Panc1 (cell line): ENCODE data around the gene TCTN3. TPM values are rescaled to one million over a fixed set of nuclear protein-coding genes. Genes with fewer than 3 reads are reported as not detected.

Experiments
- ATAC-seq: fragments of 200-7000 bp; cut with Tn5 transposase; 2 replicates; pipeline ENCODE4 v1.9.1; 2020; ENCODE audit warnings: mild to moderate bottlenecking, moderate library complexity
- BruUV-seq: library from RNA; stranded (reverse); fragments of 400-500 nt; replicated peaks from 2 replicates; lab custom pipeline; 2021; lab: Mats Ljungman, UMichigan
- CTCF ChIA-PET: fragments of 300-600 bp; sonication (Branson Sonifier 250); formaldehyde crosslinking; loops from one replicate; lab custom pipeline; 2022; ENCODE audit warnings: antibody characterized with exemption; lab: Charles Lee
- POLR2A ChIA-PET: fragments of 300-600 bp; sonication (Branson Sonifier 250); formaldehyde crosslinking; loops from one replicate; lab custom pipeline; 2022; ENCODE audit warnings: antibody characterized with exemption; lab: Charles Lee
- DNase-seq: peaks from one replicate; pipeline ENCODE4 v3.0.0-alpha.2; 2010; ENCODE audit warnings: low read depth, low spot score
- H3K27ac ChIP-seq: 2 replicates; pipeline ENCODE4 v1.5.1; 2011; ENCODE audit warnings: mild to moderate bottlenecking, low read length, inconsistent platforms
- H3K27me3 ChIP-seq: fragments of 200-500 bp; sonication (Bioruptor generic); 2 replicates; pipeline ENCODE4 v1.6.0; 2014; ENCODE audit warnings: low read length, inconsistent platforms; ENCODE audit not compliant: control insufficient read depth, insufficient read depth
- H3K36me3 ChIP-seq: fragments of 200-500 bp; sonication (Bioruptor generic); 2 replicates; pipeline ENCODE4 v1.5.1; 2014; ENCODE audit warnings: inconsistent platforms, mild to moderate bottlenecking, low read length, moderate library complexity; ENCODE audit not compliant: control insufficient read depth, insufficient read depth
- H3K4me1 ChIP-seq: 2 replicates; pipeline ENCODE4 v1.5.1; 2011; ENCODE audit warnings: inconsistent platforms, mild to moderate bottlenecking, low read length, moderate library complexity; ENCODE audit not compliant: control insufficient read depth, insufficient read depth
- H3K4me3 ChIP-seq, 2 experiments: 2 replicates each; pipeline ENCODE4 v1.5.1; 2011 to 2012; ENCODE audit warnings: low read depth in 2 of 2, low read length in 2 of 2, mild to moderate bottlenecking in 2 of 2, inconsistent platforms in 1 of 2, moderate library complexity in 1 of 2
- H3K9me3 ChIP-seq: fragments of 200-500 bp; sonication (Bioruptor generic); 2 replicates; pipeline ENCODE4 v1.5.1; 2014; ENCODE audit warnings: low read depth, mild to moderate bottlenecking, inconsistent platforms, low read length, moderate library complexity; ENCODE audit not compliant: control insufficient read depth, insufficient read depth
- CTCF ChIP-seq: fragments of 450-650 bp; IDR thresholded peaks from 2 replicates; pipeline ENCODE4 v1.5.1; 2017; ENCODE audit warnings: mild to moderate bottlenecking
- POLR2AphosphoS5 ChIP-seq: IDR thresholded peaks from 2 replicates; pipeline ENCODE4 v1.6.1; 2012; ENCODE audit warnings: mild to moderate bottlenecking, low read depth, low read length, moderate library complexity
- SIN3A ChIP-seq: IDR thresholded peaks from 2 replicates; pipeline ENCODE4 v1.6.1; 2012; ENCODE audit warnings: low read depth, mild to moderate bottlenecking, low read length, moderate library complexity, borderline replicate concordance; ENCODE audit not compliant: insufficient read depth
- TCF7L2 ChIP-seq: IDR thresholded peaks from 2 replicates; pipeline ENCODE4 v1.6.1; 2011; ENCODE audit warnings: mild to moderate bottlenecking, low read depth, low read length, inconsistent platforms
- in situ Hi-C: cut with HindIII; loops from 2 replicates; pipeline ENCODE4 v1.10.0; 2016; ENCODE audit warnings: low sequenced_read_pairs, low pct_unique_long_range_greater_than_20kb
- intact Hi-C: fragments of 100-400 bp; cut with micrococcal nuclease; formaldehyde crosslinking; loops from one replicate; pipeline ENCODE4 v1.10.0; 2022; ENCODE audit not compliant: unreplicated experiment
- total RNA-seq: library from RNA; stranded (reverse); gene quantifications from one replicate; pipeline ENCODE4 v1.2.1, GENCODE V29; 2021; ENCODE audit not compliant: unreplicated experiment
- TF ChIP-seq, protein P1 (sequence below), 2 experiments: IDR thresholded peaks; 2 replicates each; pipeline ENCODE4 v1.6.1; 2011 to 2012; ENCODE audit warnings: low read depth in 2 of 2, control low read depth in 1 of 2, low read length in 1 of 2, mild to moderate bottlenecking in 1 of 2, moderate library complexity in 1 of 2; ENCODE audit not compliant: insufficient read depth in 1 of 2

TCTN3 gene
- total RNA-seq, 1 experiment from 2014 or later, result 56.6 TPM

DNA sequence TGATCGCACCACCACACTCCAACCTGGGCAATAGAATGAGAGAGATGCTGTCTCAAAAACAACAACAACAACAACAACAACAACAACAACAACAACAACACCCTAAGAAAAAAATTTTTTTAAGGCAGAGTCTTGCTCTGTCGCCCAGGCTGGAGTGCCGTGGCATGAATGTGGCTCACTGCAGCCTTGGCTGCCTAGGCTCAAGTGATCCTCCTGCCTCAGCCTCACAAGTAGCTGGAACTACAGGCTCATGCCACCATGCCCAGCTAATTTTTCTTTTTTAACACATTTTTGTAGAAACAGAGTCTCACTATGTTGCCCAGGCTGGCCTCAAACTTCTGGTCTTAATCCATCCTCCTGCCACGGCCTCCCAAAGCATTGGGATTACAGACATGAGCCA is 55.8 kb downstream of the TCTN3 start:
- intact Hi-C loops (no loop called here), in situ Hi-C loops (no loop called here)
- BruUV-seq, result no TSS peak
- POLR2A ChIA-PET, result no interaction called here
- Histone ChIP-seq H3K36me3 (peaks cover 19% of the 10 kb centered on the region), H3K4me3 (no peak overlapping the region), H3K27ac (no peak overlapping the region), H3K27me3 (no peaks in the 10 kb centered on the region), H3K4me1 (no peaks in the 10 kb centered on the region), H3K9me3 (no peaks in the 10 kb centered on the region)
- ATAC-seq (no peak), DNase-seq (no peak)
- CTCF ChIA-PET, result no interaction called here
- TF ChIP-seq CTCF (no peak), SIN3A (no peak), TCF7L2 (no peak), POLR2AphosphoS5 (no peak)
- TF ChIP-seq, protein P1, sequence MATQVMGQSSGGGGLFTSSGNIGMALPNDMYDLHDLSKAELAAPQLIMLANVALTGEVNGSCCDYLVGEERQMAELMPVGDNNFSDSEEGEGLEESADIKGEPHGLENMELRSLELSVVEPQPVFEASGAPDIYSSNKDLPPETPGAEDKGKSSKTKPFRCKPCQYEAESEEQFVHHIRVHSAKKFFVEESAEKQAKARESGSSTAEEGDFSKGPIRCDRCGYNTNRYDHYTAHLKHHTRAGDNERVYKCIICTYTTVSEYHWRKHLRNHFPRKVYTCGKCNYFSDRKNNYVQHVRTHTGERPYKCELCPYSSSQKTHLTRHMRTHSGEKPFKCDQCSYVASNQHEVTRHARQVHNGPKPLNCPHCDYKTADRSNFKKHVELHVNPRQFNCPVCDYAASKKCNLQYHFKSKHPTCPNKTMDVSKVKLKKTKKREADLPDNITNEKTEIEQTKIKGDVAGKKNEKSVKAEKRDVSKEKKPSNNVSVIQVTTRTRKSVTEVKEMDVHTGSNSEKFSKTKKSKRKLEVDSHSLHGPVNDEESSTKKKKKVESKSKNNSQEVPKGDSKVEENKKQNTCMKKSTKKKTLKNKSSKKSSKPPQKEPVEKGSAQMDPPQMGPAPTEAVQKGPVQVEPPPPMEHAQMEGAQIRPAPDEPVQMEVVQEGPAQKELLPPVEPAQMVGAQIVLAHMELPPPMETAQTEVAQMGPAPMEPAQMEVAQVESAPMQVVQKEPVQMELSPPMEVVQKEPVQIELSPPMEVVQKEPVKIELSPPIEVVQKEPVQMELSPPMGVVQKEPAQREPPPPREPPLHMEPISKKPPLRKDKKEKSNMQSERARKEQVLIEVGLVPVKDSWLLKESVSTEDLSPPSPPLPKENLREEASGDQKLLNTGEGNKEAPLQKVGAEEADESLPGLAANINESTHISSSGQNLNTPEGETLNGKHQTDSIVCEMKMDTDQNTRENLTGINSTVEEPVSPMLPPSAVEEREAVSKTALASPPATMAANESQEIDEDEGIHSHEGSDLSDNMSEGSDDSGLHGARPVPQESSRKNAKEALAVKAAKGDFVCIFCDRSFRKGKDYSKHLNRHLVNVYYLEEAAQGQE (IDR thresholded peaks at IDR 0.05; ENCODE audit: insufficient read depth in 1 of 2, low read depth in 2 of 2, low read length in 1 of 2), result no peak

DNA sequence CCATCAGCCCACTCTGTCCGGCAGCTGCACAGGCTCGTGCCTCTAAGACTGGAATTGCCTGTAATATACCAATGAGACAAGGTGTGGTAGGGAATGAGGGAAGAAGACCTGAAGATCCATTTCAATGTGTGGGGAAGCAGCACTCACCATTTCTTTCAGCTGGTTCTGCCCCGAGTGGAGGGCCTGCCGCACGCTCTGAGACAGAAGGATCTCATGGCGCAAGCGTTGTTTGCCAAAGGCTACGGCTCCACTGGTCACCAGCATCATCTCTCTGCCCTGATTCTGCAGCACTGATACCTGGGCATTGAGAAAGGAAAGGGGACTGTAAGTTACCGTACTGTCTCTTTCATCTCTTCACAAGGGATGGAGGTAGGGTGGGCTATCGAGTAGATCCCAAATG is 56.6 kb downstream of the TCTN3 start:
- POLR2A ChIA-PET, result no interaction called here
- Histone ChIP-seq H3K27me3 (no peaks in the 10 kb centered on the region), H3K4me1 (no peaks in the 10 kb centered on the region), H3K9me3 (no peaks in the 10 kb centered on the region), H3K4me3 (no peak overlapping the region), H3K27ac (no peak overlapping the region), H3K36me3 (peaks cover 17% of the 10 kb centered on the region)
- in situ Hi-C loops (no loop called here), intact Hi-C loops (no loop called here)
- ATAC-seq (no peak), DNase-seq (no peak)
- BruUV-seq, result no TSS peak
- CTCF ChIA-PET, result no interaction called here
- TF ChIP-seq POLR2AphosphoS5 (no peak), TCF7L2 (no peak), SIN3A (no peak), CTCF (no peak)
- TF ChIP-seq, protein P1 (IDR thresholded peaks at IDR 0.05; ENCODE audit: insufficient read depth in 1 of 2, low read depth in 2 of 2, low read length in 1 of 2), result no peak
